HL-60 (cell line): ENCODE results near the gene RAB36.

ENCODE experiments used
- GABPA ChIP-seq: IDR thresholded peaks from 2 replicates; pipeline ENCODE4 v1.6.1; 2012; ENCODE audit warnings: low read depth
- POLR2AphosphoS5 ChIP-seq: IDR thresholded peaks from 2 replicates; pipeline ENCODE4 v1.6.1; 2012; ENCODE audit warnings: low read depth
- SPI1 ChIP-seq: IDR thresholded peaks from 2 replicates; pipeline ENCODE4 v1.6.1; 2012; ENCODE audit warnings: low read depth, mild to moderate bottlenecking, borderline replicate concordance
- TF ChIP-seq, protein P1 (sequence below): IDR thresholded peaks from 2 replicates; pipeline ENCODE4 v1.6.1; 2012; ENCODE audit warnings: low read depth; ENCODE audit not compliant: insufficient replicate concordance
- TF ChIP-seq, protein P2 (sequence below): IDR thresholded peaks from one replicate; pipeline ENCODE4 v1.5.1; 2011; ENCODE audit warnings: low read length, control low read depth, inconsistent platforms; ENCODE audit not compliant: insufficient read depth

DNA sequence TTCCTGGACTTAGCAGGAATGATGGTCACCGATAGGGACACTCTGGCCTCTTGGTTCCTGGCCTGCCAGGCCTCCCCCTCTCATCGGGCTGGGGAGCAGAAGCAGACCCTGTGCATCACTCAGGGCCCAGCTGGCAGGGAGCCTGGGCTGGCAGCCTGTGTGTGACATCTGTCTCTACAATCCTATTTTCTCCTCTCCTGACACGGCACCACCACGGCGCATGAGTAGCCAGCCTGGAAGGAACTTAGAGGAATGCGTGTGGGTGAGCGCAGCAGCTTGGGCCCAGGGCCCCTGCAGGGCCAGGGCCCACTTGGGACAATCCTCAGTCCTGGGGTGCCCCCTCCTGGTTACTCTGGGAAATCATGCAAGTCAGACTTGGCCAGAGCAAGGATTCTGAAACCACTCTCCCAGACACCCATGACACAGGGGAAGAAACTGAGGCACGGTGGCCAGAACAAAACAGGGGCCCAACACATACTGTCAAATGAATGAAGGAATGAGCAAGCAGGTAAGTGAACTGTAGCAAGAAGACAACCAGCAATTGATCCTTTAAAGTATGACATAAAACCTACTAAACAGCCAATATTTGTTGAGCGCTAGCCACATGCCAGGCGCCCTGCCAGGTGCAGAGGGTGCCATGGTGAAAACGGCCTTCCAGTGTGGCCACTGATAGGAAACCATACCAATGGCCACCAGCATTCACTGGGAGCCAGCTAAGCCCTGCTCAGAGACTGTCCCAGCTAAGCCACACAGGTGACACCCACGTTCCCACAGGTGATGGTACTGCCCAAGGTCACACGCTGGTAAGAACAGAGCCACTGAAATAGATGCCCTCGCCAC is 16.8 kb upstream of the RAB36 start:
- TF ChIP-seq, protein P1, sequence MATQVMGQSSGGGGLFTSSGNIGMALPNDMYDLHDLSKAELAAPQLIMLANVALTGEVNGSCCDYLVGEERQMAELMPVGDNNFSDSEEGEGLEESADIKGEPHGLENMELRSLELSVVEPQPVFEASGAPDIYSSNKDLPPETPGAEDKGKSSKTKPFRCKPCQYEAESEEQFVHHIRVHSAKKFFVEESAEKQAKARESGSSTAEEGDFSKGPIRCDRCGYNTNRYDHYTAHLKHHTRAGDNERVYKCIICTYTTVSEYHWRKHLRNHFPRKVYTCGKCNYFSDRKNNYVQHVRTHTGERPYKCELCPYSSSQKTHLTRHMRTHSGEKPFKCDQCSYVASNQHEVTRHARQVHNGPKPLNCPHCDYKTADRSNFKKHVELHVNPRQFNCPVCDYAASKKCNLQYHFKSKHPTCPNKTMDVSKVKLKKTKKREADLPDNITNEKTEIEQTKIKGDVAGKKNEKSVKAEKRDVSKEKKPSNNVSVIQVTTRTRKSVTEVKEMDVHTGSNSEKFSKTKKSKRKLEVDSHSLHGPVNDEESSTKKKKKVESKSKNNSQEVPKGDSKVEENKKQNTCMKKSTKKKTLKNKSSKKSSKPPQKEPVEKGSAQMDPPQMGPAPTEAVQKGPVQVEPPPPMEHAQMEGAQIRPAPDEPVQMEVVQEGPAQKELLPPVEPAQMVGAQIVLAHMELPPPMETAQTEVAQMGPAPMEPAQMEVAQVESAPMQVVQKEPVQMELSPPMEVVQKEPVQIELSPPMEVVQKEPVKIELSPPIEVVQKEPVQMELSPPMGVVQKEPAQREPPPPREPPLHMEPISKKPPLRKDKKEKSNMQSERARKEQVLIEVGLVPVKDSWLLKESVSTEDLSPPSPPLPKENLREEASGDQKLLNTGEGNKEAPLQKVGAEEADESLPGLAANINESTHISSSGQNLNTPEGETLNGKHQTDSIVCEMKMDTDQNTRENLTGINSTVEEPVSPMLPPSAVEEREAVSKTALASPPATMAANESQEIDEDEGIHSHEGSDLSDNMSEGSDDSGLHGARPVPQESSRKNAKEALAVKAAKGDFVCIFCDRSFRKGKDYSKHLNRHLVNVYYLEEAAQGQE = no peak
- TF ChIP-seq, protein P2, sequence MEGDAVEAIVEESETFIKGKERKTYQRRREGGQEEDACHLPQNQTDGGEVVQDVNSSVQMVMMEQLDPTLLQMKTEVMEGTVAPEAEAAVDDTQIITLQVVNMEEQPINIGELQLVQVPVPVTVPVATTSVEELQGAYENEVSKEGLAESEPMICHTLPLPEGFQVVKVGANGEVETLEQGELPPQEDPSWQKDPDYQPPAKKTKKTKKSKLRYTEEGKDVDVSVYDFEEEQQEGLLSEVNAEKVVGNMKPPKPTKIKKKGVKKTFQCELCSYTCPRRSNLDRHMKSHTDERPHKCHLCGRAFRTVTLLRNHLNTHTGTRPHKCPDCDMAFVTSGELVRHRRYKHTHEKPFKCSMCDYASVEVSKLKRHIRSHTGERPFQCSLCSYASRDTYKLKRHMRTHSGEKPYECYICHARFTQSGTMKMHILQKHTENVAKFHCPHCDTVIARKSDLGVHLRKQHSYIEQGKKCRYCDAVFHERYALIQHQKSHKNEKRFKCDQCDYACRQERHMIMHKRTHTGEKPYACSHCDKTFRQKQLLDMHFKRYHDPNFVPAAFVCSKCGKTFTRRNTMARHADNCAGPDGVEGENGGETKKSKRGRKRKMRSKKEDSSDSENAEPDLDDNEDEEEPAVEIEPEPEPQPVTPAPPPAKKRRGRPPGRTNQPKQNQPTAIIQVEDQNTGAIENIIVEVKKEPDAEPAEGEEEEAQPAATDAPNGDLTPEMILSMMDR = peak; percentile 67
- TF ChIP-seq SPI1 = no peak
- no peak for TF ChIP-seq GABPA
- TF ChIP-seq POLR2AphosphoS5 = no peak
